Hematopoietic multipotent progenitor cell treated with erythropoietin and hydrocortisone succinate and interleukin-3 and kit ligand, for 8 days (in vitro differentiated cells): ENCODE data around the gene KAZN.
"Not testable (repeated sequence)": the region's sequence is repeated elsewhere in the genome, so short reads cannot be mapped to it uniquely, and the experiment has no call there.

Experiments used
- DNase-seq: peaks from one replicate; pipeline ENCODE4 v3.0.0-alpha.2; 2015

The KAZN gene

GRCh38 chr1:15128520-15129313 is 530.2 kb downstream of the KAZN start:
- DNase-seq: peak; percentile 69

- no peak for DNase-seq
These were observed 531.5 kb downstream of the KAZN start for GRCh38 chr1:15129944-15130343.

DNA sequence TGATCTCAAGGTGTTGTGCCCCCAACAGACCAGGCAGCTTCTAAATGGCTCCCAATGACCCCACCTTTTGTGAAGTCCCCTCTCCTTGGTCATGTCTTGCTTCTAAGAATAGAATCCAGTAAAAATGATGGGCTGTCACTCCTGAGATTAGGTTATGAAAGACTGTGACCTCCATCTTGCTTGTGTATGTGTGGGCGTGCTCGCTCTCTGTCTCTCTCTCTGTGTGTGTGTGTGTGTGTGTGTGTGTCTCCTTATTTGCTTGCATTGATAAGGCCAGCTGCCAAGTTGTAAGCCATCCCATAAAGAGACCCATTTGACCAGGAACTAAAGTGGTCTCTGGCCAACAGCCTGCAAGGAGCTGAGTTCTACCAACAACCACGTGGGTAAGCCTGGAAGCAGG is 532.1 kb downstream of the KAZN start:
- DNase-seq: no peak

- DNase-seq: no peak
These were observed 534.5 kb downstream of the KAZN start for GRCh38 chr1:15132965-15133364.

- DNase-seq: no peak
These were observed 535.8 kb downstream of the KAZN start for GRCh38 chr1:15134285-15134684.

DNA sequence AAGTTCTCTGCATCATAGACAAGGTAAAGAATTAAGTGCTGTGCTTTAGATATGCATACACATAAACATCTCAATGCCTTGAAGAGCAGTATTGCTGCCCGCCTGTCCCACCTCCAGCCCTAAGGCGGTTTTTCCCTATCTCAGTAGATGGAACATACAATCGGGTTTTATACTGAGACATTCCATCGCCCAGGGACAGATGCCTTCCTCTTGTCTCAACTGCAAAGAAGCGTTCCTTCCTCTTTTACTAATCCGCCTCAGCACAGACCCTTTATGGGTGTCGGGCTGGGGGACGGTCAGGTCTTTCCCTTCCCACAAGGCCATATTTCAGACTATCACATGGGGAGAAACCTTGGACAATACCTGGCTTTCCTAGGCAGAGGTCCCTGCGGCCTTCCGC is 537.1 kb downstream of the KAZN start:
- not testable (repeated sequence) for DNase-seq

DNA sequence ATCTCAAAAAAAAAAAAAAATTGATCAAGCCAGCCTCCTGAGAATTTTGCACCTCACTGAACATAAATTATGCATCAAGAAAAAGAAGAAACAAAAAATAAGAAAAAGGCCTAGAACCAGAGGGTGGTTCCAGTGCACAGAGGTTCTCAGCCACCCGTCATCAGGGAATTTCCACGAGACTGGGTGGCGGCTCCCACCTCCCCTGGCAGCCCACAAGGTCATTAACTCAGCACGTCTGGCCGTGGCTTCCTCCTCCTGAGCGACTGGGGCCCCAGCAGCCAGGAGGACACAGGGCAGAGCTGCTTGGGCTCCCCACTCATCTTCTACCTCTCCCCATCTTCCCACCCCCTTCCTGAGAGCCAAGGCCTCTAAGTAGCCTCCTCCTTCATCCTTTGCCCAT is 539.3 kb downstream of the KAZN start:
- DNase-seq: no peak

DNA sequence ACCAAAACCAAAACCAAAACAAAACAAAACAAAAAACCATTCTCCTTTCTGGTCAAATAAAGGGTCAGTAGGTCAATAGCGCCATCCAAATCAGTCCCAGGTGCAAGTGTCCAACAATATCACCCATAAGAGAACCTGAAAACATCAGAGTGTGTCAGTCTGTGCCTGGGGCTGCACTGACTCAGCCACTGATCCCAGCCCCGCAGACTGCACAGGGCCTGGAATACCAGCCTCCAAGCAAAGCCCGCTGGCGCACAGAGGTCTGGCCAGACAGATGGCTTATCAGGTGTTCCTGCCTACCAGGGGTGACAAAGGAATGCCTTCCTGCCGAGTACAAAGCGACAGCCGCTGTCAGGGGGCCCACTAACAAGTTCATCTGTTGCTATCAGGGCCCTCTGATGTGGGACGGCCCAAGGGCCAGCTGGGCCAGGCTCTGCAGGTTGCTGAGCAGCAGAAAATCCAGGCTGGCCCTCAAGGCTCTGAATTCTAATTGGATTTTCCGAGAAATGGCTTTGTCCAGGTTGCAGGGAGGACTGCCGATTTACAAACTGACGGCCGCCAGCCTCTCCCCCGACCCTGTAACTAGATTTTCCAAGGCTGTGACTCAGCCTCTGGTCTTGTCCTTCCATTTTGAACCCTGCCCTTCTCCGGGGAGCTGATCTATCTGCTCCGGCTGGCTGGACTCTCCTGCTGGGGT is 541.3 kb downstream of the KAZN start:
- DNase-seq: no peak

GRCh38 chr1:15141935-15142539 is 543.6 kb downstream of the KAZN start:
- peak; percentile 25 for DNase-seq

- no peak for DNase-seq
These were observed 546.8 kb downstream of the KAZN start for GRCh38 chr1:15145327-15145726.

DNA sequence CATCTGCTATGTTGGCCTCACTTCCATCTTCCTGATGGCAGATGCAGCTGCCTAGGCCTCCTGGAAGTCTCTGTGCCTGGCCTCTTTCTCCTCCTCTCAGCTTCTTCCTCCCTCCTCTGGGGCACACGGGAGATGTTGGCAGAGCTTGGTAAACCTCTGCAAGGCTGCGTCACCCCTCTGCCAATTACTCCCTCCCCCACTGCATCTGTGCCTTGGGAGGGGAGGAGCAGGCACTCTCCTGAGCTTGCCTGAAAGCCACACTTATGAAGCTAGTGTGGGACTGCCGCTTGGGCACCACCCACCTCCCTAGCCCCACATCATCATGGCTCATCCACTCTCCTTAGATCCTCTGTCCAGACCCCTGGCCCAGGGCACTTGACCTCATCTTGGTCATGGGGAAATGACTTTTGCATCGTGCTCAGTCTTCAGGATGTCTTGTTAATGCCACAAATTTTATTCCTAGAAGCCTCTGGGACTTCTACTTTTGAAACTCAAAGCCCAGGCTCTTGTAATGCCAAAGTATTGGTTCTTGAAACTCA is 547.7 kb downstream of the KAZN start:
- no peak for DNase-seq

- DNase-seq: no peak
These were observed 548.5 kb downstream of the KAZN start for GRCh38 chr1:15146971-15147376.

GRCh38 chr1:15148004-15148403 is 549.5 kb downstream of the KAZN start:
- DNase-seq: no peak

GRCh38 chr1:15148475-15148874 is 550.0 kb downstream of the KAZN start:
- DNase-seq: no peak

DNA sequence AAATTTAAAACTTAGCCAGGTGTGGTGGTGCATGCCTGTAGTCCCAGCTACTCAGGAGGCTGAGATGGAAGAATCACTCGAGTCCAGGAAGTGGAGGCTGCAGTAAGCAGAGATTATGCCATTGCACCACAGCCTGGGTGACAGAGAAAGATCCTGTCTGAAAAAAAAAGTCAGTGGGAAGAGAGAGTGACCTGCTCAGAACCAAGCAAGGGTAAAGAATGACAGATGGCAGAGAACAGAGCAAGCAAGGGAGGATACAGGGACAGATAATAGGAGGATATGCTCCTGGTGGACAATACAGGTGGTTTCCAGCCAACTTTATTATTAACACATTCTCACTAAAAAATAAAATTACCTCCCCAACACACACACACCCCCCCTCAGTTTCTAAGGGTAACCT is 550.5 kb downstream of the KAZN start:
- DNase-seq: no peak

DNA sequence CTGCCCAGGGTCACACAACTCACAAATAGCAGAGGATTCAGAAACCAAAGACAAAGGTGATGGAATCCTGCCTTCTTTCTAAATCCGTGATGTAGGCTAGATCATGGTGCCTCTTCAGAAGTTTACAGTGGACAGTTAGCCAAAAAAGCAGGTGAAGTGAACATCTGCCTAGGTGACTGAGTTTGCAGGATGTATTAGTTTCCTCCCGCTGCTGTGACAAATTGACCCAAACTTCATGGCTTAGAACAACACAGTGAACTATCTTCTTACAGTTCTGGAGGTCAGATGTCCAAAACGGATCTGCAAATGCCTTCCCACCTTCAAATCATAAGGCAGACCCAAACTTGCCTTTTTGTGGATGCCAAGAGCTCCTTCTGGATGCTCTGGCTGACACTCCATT is 551.9 kb downstream of the KAZN start:
- DNase-seq: no peak

GRCh38 chr1:15151377-15151806 is 552.9 kb downstream of the KAZN start:
- no peak for DNase-seq

DNA sequence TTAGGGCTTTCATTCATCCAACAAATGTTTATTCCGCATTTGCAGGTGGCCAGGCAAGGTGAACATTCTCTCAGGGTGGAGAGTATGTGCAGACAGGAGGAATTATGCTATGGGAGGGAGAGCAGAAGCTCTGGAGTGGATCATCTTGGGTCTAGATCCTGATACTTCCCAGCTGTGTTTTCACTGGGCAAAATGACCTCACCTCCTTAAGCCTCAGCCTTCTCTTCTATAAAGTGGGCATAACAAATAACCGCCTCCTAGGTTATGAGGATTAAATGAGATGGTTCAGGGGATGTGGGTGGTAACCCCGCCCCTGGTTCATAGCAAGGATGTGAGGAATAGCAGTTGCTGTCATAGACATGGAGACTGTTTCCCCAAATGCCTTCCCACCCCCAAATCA is 553.4 kb downstream of the KAZN start:
- no peak for DNase-seq

DNA sequence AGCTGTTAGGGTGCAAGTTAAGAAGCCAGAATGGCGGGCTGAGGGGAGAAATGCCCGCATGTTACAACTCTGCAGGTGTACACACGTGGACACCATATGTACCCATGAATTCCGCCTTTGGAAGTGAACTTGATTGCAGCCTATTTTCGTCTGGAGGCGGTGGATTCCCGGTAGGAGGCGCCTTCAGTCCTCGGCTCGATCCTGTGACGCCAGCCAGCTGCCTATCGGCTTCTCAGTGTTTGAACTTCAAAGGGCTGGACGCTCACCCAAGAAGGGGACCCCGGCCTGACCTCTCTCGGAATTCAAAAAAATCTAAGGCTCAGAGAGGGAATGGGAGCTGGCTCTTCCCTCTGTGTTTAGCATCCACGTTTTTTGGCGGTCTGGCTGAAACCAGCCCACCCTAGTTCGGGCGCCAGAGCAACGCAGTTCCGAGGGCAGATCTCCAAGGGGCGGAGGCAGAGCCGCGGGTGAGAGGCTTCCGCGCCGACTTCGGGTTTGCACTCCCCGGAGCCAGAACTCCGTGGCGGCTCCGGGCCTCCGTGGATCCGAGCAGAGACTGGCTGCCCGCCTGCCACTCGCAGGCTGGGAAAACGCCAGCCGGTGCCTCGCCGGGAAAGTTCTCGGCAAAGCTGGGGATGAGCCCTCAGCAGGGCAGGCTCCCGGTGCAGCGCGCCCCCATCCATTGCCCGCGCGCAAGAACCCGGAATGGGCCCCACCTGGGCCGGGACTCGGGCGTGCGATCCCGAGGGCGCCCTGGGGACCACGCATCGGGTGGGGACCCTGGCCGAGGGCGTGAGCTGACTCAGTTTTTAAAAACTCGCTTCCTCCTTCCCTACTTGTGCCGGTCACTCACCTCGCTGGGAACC is 554.1 kb downstream of the KAZN start:
- DNase-seq: peak; percentile 48

DNA sequence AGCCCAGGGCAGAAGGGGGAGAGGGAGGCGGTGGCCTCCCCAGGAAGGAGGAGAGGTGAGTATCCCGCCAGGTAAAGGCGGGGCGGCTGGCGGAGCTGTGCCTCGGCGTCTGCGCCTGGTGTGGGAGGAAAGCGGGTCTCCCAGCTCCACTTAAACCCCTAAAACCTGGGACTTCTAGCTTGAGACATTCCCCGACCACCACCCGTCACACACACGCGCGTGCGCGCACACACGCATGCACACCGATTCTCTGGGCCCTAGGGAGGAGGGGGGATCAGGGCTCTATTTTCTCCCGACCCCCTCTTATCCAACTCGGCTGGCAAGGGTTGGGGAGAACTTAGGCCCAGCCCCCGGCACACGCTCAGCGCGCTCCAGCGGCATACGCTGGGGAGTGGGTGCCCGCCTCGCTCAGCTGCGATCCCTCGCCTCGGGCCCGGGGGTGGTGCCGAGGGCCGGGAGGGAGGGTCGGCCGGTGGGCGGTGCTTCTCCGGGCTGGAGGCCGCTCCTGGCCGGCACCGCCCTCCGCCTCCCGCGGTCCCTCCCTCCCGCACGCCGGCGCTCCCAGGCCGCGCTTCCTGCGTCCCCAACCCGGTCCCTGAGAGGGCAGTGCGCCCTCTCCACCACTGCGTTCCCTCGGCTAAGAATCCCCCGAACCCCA is 554.8 kb downstream of the KAZN start, which contains the start of gene TMEM51:
Gene TMEM51 (plus strand): TSS at position 564 of the 658 bp plus-strand sequence. CDS start 61,341 bp downstream, outside the sequence.
- DNase-seq: no peak

DNA sequence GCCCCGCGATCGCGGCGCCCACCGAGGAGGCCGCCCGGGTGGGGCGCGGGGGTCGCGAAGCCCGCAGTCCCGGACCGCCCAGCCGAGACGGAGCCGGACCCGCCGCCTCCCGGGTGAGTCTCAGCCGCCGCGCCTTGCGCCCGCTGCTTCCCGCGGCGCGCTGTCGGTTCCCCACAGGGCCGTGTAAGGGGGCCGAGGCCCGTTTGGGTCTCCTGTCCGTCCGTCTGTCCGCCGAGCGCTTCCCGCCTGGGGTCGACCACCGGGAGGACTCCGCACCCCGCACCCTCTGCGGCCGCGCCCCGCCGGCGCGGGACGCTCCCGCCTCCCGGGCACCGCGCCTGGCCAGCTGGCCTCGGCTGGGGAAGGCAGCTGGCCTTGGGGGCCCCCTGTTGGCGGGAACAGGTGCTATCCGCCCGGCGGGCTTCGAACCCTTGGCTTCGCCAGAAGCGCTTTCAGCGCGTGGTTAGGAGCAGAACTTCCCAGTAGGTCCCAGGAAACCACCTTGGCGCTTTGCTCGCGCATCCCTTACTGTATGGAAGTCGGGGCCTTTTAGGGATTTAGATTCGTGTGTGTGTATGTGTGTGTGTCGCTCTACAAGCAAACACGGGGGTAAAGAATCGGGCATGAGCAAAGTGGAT is 555.5 kb downstream of the KAZN start:
- peak; percentile 16 for DNase-seq
